Lower leg skin (tissue), 3 donors: ENCODE data around the gene PRIMPOL.

Experiments used
- POLR2A ChIP-seq, 2 donors: fragments of 450-650 bp; IDR thresholded peaks; one replicate each; pipeline ENCODE4 v1.6.1; 2016 to 2017; ENCODE audit warnings: antibody characterized with exemption in 2 of 2, mild to moderate bottlenecking in 1 of 2, moderate library complexity in 1 of 2
- TF ChIP-seq, protein P1 (sequence below), 3 donors: fragments of 450-650 bp; IDR thresholded peaks; one replicate each; pipeline ENCODE4 v1.5.1; 2016; ENCODE audit warnings: antibody characterized with exemption in 3 of 3, mild to moderate bottlenecking in 3 of 3, moderate library complexity in 2 of 3

DNA sequence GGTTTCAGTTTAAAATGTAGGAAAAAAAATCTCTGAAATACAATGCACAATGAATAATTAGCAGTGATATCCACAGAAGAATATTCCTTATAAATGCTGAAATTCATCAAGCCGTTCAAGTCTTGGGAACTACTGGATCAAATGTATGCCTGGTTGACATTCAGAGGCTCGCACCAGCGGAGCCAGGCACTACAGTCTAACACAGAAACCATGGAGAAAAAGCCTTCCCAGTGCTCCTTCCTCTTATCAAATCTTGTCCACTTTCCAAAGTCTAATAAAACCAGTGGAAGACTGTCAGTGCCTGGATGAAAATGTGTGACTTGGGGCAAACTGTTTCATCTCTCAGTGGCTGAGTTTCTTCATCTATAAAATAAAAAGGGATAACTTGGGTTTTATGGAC is 48.4 kb downstream of the PRIMPOL start:
- TF ChIP-seq, protein P1, sequence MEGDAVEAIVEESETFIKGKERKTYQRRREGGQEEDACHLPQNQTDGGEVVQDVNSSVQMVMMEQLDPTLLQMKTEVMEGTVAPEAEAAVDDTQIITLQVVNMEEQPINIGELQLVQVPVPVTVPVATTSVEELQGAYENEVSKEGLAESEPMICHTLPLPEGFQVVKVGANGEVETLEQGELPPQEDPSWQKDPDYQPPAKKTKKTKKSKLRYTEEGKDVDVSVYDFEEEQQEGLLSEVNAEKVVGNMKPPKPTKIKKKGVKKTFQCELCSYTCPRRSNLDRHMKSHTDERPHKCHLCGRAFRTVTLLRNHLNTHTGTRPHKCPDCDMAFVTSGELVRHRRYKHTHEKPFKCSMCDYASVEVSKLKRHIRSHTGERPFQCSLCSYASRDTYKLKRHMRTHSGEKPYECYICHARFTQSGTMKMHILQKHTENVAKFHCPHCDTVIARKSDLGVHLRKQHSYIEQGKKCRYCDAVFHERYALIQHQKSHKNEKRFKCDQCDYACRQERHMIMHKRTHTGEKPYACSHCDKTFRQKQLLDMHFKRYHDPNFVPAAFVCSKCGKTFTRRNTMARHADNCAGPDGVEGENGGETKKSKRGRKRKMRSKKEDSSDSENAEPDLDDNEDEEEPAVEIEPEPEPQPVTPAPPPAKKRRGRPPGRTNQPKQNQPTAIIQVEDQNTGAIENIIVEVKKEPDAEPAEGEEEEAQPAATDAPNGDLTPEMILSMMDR (IDR thresholded peaks at IDR 0.05), result no peak
- no peak for TF ChIP-seq POLR2A (IDR thresholded peaks at IDR 0.05)
